GM19397 (cell line): ENCODE results near the gene YPEL5.

Experiments used
- ATAC-seq: cut with Tn5 transposase; IDR thresholded peaks from one replicate; pipeline ENCODE4 v1.9.1; 2021; ENCODE audit warnings: mild to moderate bottlenecking, moderate library complexity; ENCODE audit not compliant: unreplicated experiment

The YPEL5 gene

DNA sequence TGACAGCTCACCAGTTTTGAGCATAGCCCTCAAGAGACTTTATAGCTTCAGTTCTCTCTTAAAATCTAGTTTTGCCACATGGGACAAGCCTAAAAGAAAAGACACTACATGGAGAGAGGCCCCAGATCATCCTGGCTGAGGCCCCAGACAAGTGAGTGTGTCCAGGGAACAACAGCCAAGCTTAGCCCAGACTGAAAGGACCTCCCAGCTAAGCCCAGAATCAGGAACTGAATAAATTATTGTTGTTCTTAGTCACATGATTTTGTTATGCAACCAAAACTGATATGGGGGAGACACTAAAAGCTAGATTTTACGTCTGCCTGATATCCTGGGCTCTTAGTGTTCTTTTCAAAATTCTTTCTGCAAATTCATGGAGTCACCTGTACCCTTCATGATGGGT is 55.2 kb downstream of the YPEL5 start:
- no peak for ATAC-seq

GRCh38 chr2:30203156-30203555 is 56.3 kb downstream of the YPEL5 start:
- ATAC-seq: no peak

DNA sequence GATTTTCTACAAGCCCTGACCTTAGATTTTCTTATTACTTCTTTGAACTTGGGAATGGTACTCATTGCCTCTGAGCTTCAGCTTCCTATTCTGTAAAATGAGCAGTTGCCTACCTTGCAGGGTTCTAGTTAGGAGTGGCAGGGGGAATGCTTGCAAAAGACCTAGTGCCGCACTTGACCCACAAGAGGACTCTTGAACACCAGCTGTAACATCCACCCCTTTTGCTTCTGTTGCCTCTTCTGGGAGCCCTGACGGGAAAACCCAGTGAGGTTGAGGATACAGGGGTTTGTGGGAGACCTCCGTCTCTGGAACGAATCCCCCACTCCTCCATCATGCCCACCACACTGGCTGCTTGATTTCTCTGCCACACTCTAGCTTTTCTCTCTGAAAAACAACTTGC is 57.5 kb downstream of the YPEL5 start:
- no peak for ATAC-seq

DNA sequence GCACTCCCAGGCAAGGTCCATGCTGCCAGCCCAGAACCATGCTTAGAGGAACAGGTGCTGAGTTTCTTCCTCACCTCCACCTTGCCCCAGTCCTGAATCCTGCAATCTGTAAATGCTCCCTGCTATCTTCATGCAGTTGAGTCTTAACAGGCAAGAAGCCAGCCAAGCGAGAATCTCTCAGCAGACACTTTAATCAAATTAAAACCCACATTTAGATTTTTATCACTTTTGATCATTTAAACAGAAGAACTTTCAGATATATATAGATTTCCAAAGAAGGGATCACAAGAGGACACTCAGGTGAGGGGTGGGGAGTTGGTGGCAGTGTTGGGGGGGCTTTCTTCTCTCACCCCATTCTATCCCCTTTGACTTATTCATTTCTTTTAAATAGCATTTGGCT is 58.6 kb downstream of the YPEL5 start:
- no peak for ATAC-seq

DNA sequence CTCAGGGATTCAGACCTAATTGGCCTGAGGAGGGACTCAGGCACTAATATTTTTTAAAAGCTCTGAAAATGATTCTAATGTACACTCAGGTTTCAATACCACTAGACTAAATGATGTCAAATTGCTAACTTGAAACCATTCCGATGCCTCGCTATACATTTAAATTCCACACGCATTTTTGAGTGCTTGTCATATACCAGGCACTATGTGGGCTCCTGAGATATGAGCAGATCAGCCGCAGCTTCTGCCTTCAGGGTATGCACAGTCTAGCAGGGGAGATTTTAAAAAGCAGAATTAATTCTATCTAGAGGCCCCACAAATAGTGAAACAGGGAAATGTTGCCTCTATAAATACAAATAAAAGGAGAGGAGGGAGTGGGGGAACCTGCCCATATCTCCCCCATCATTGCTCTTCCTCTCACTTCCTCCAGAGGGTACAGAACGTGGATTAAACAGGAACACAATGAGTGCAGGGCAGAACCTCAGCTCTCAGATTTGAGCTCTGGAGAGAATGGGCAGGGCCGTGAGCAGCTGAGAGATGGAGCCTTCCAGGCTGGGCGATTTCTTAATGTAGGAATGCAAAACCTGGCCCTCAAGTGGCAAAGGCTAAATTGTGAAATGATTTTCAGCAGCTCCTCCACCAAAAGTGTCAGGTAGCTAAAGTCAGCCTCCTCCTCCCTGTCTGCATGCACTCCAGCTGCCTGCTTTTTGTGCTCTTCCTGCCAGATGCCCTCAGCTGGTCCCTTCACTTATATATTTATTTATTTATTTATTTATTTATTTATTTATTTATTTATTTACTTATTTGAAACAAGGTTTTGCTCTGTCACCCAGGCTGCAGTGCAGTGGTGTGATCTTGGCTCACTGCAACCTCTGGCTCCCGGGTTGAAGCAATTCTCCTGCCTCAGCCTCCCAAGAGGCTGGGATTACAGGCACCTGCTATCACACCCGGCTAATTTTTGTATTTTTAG is 59.9 kb downstream of the YPEL5 start:
- ATAC-seq: no peak

GRCh38 chr2:30208453-30208852 is 61.6 kb downstream of the YPEL5 start:
- no peak for ATAC-seq

DNA sequence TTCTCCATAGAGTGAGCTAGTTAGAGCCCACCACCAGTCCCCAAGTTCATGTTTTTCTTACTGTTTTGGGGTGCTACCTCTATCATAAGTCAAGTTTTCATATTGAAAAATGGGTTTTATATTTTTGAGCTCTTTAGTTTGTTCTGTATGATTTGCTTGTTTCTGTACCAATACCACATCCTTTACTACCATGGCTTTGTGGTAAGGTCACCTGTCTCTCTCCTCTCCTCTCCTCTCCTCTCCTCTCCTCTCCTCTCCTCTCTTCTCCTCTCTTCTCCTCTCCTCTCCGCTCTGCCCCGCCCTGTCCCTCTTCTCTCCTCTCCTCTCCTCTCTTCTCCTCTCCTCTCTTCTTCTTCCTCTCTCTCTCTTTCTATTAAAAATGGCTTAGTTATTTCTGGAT is 62.4 kb downstream of the YPEL5 start:
- no peak for ATAC-seq
